ENCODE results near the gene SCRT2.

- TF ChIP-seq GATA2 (IDR thresholded peaks at IDR 0.05; ENCODE audit: low read depth, low read length) (no peak), GATA3 (IDR thresholded peaks at IDR 0.05; ENCODE audit: low read depth, low read length) (no peak)
Measured at GRCh38 chr20:707451-708110, 32.0 kb upstream of the SCRT2 start.

All from SH-SY5Y (cell line).